Measurements from ENCODE around the gene ATP6V1F.
A peak's percentile ranks its signal among the peaks of the same experiment; 100 is the strongest.

GRCh38 chr7:128883622-128884448 is 21.2 kb downstream of the ATP6V1F start:
- TF ChIP-seq CTCF (IDR thresholded peaks at IDR 0.05) (peak in 3 of 4 experiments; percentile 90 to 94 (median 92)), POLR2A (IDR thresholded peaks at IDR 0.05) (no peak), POLR2AphosphoS5 (IDR thresholded peaks at IDR 0.05) (no peak), EP300 (IDR thresholded peaks at IDR 0.05) (no peak)

Measured in gastroesophageal sphincter (tissue), 3 donors.